Measurements from ENCODE around the gene ERVH48-1.
"Not testable (repeated sequence)": the region's sequence is repeated elsewhere in the genome, so short reads cannot be mapped to it uniquely, and the experiment has no call there.

Gene ERVH48-1

GRCh38 chr21:42900446-42900845, 25.0 kb downstream of the ERVH48-1 start:
- FAIRE-seq, result no peak

DNA sequence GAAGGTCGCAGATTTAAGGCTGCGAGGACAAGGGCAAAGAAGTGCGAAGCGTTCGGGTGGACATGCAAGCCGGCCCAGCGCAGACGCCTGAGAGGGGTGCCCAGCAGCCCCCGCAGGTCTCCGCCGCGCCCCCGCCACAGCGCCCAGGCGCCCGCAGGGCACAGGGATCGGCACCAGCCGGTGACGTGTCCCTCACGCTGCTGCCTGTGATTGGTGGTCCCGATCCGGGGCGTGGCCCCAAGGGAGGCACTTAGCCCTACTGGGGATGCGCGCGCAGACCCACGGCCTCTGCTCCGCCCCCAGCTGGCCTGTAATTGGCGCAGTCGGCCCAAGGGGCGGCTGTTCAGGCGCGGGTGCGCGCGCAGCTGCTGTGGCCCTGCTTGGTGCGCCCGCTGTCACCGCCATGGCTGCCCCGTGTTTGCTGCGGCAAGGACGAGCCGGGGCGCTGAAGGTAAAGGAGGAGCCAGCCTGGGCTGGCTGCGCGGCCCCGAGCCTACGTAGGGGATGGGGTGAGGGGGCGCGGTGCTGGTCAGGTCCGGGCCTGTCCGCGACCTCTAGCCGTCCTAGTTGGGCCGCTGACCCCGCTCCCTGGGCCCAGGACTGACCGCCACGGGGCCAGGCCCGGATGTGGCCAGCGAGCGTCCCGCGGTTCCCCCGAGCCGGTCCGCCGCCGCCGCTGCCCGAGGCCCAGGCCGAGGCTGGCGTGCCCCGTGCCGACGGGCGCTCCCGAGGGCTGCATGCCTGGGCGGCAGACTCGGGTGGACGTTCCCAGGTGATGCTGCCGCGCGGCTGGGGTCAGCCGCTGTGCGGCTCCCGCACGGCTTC, 32.3 kb downstream of the ERVH48-1 start, which contains the start of gene NDUFV3:
Gene NDUFV3 (plus strand): TSS at position 379 of the 825 bp plus-strand sequence. CDS start 25 bp downstream, at position 404.
- FAIRE-seq, result peak; percentile 95

DNA sequence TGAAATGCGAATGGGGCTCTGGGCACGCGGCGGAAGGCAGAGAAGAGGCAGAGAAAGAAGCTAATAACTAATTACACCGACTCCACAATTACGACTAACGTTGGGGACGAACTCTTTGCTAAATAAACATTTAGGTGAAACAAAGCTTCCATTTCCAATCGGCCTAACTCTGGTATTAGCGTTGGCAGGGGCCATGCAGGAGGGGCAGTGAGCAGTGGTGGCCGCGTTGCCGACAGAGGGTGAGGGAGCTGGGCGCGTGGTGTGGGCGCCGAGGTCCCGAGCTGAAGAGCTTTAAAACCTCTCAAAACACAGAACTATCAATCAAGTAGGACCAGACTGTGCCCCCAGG, 32.9 kb downstream of the ERVH48-1 start:
- no peak for FAIRE-seq

GRCh38 chr21:42887326-42887725, 38.1 kb downstream of the ERVH48-1 start:
- no peak for FAIRE-seq

DNA sequence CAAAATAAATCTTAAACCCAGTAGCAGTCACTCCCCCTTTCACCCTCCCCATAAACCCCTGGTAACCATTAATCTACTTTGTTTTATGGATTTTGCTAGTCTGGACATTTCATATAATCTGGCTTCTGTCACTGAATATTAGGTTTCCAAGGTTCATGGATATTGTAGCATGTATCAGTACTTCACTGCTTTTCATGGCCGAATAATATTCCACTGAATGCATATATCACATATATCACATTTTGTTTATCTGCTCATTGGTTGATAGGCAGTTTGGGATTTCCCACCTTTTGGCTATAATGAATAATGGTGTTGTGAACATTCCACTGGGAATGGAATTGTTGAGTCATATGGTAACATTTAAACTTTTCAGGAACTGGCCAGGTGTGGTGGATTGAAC, 41.5 kb downstream of the ERVH48-1 start:
- FAIRE-seq, result no peak

GRCh38 chr21:42880352-42880751, 45.1 kb downstream of the ERVH48-1 start:
- FAIRE-seq, result no peak

DNA sequence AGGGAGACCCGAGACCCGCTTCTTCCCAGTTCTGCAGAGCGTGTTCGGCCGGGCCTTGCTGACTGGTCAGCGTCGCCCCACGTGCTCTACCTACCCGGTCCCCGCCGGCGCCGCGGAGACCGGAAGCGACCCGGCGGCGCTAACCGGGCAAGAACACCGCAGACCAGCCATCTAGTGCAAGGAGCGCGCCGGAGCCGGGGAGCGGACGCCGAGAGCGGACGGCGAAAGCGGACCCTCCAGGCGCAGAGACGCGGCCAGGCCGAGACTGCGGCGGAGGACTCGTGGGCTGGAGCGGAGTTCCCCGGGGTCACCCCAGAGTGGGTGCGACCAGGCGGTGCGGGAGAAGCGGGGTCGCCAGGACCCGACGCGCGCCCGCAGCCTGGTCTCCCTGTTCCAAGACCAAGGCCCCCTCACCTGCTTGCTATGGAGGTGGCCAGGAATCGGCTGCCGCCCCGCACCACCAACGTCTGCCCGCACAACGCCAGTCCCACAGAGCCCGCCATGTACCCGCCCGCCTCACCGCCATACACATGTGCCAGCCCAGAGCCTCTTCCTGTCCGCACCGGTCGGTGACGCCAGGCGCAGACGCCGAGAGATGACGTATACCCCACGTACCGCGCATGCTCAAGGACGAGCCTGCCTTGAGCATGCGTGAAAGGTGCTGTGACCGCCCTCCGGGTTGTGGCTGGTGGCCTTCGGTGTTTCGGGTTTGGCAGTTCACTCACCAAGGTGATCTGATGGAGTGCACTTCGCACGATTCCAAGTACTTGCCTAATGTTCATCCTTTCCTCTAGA, 46.2 kb downstream of the ERVH48-1 start, which contains the start of gene WDR4:
Gene WDR4 (minus strand): TSS at position 547 of the 795 bp plus-strand sequence. CDS start 44 bp downstream, at position 503.
- FAIRE-seq, result peak; percentile 71

GRCh38 chr21:42878678-42878992, 46.8 kb downstream of the ERVH48-1 start:
- FAIRE-seq, result no peak

GRCh38 chr21:42875811-42876210, 49.6 kb downstream of the ERVH48-1 start:
- not testable (repeated sequence) for FAIRE-seq

DNA sequence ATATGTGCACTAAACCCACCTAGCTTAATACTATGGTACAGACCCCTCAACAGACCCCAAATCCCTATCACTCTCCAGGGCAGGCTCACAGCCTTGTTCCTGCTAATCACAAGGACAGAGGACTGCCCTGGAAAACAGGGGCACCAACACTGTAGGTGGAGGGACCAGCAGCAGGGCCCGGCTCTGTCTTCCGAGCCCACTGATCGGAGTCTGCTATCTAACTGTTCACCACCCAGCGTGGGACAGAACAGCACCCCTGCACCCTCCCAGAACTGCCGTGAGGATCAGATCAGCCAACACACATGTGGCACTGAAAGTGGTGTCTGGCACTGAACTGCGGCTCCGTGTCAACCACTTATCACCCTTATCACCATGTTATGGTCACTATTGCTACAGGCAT, 52.3 kb downstream of the ERVH48-1 start:
- FAIRE-seq, result no peak

DNA sequence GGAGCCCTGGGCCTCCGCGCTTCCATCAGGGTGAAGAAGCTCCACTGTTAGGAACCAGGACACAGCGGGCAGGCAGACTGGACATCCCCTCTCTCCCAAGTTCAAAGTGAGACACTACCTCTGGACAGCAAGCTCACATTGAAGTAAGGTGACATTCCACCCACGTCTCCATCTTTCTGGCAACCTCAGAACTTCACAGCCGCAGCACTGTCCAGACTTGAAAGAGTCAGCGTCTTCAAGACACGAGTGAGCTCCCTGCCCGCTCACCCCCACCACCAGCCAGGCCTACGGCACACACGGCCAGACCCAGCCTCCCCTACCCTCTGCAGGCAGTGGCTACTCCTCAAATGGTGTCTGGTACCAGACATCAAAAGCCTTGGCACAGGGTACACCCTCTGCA, 57.2 kb downstream of the ERVH48-1 start:
- FAIRE-seq, result no peak
